ENCODE results near the gene HIGD2B. TPM values are rescaled to one million over a fixed set of nuclear protein-coding genes. Genes with fewer than 3 reads are reported as not detected.
"Not testable (repeated sequence)": the region's sequence is repeated elsewhere in the genome, so short reads cannot be mapped to it uniquely, and the experiment has no call there.

The HIGD2B gene, protein sequence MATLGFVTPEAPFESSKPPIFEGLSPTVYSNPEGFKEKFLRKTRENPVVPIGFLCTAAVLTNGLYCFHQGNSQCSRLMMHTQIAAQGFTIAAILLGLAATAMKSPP
- total RNA-seq (not detected), polyA plus RNA-seq (not detected)

DNA sequence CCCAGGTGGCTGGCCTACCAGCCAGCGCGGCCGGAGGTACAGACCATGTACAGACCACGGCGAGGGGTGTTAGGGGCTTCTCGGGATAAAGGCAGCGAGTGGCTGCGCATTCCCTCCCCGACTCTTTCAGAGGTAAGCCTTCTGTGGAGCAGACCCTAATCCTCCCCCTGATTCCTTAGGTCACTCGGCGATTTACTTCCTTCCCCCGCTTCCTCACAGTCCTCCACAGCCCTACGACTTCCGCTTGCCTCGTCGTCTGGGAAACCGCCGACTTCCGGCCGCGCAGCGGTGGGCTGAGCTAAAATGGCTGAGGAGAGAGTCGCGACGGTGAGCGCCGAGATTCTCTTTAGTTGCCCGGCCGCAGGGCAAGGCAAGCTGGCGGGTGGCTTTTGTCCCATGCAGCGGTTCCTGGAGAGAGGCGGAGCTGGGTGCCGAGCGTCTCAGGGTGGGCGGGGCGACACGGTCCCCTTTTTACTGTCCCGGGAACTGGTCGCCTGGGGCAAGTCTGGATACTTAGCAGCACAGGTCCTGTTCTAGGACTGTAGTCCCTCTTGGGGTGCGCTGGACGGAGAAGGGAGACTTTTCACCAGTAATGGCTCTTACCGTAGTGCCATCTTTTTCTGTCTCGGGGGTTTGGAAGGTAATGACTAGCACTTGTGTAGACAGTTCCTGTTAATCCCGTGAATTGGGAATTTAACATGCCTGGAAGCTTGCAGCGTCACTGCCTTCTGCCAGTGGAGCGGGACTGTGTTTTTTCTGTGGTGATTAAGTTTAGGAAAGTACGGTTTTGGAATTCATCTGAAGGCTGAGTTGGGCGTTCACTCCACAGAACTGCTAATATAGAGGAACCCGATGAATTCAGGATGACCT is at the start of gene HIGD2B, which contains the start of gene BBS4:
Gene HIGD2B, minus strand, starts transcription at position 258 of the 870 bp plus-strand sequence. CDS start 9,808 bp downstream, outside the sequence.
Gene BBS4, plus strand, starts transcription at position 283 of the 870 bp plus-strand sequence. Its CDS starts 21 bp downstream, at position 304.
- H3K4me1 ChIP-seq (ENCODE audit: insufficient read depth) = no peaks in the 10 kb centered on the region
- peak within 1 kb of the TSS; percentile 50 for H3K4me3 ChIP-seq (ENCODE audit: low read depth, low read length)
- H3K36me3 ChIP-seq (ENCODE audit: insufficient read depth) = no peaks in the 10 kb centered on the region
- DNase-seq (ENCODE audit: extremely low spot score) = peak; percentile 85
- H3K27ac ChIP-seq (ENCODE audit: low read depth) = peak within 1 kb of the TSS; percentile 88
- under 1% methylated on average over 49 of the region's 49 CpGs for whole genome bisulfite sequencing

DNA sequence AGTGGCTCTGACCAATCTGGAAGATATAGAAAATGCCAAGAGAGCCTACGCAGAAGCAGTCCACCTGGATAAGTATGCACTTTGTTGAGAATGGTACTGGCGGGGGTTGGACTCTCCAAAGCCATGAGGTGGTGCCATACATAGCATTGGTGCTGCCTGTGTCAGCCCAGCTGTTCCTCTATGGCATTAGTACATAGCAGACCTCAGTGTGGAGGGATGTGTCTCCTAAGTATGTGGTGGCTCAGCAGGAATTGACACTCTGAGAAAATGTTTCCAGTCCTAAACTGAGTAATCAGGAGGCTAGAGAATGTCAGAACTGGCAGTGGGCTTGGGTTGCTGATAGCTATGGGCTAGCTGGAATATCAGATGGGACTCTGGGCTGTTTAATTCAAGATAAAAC is 49.1 kb upstream of the HIGD2B start:
- Histone ChIP-seq H3K4me1 (ENCODE audit: insufficient read depth) (no peaks in the 10 kb centered on the region), H3K27ac (ENCODE audit: low read depth) (no peak overlapping the region), H3K4me3 (ENCODE audit: low read depth, low read length) (no peak overlapping the region), H3K36me3 (ENCODE audit: insufficient read depth) (peaks cover 3% of the 10 kb centered on the region)
- 98% methylated on average over 2 of the region's 2 CpGs for WGBS
- no peak for DNase-seq (ENCODE audit: extremely low spot score)

DNA sequence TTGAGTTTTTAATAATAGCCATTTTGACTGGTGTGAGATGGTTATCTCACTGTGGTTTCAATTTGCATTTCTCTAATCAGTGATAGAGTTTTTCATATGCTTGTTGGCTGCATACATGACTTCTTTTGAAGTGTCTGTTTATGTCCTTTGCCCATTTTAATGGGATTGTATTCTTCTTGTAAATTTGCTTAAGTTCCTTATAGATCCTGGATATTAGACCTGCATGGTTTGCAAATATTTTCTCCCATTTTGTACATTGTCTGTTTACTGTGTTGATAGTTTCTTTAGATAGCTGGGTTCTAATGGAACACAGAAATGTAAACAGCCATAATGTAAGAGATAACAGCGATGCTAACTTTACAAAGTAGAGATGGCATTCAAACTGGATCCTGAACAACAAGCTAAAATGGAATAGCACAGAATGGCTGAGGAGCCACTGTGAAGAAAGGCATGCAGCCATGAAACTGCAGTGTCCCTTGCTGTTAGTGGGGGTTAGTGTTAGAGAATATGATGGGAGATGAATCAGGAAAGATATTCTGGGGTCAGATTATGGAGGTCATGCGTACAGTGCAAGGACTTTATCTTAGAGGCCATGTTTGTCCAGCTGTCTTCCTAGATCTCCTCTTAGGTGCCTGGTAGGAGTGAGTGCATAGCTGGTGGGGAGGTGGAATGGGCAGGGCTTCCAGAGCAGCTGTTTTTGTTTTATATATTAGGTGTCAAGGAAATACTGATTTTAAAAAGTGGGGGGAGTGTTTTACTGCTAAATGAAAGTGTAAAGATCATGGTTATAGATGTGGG is 48.2 kb upstream of the HIGD2B start:
- DNase-seq (ENCODE audit: extremely low spot score) = no peak
- peaks cover 3% of the 10 kb centered on the region for H3K36me3 ChIP-seq (ENCODE audit: insufficient read depth)
- H3K4me3 ChIP-seq (ENCODE audit: low read depth, low read length) = no peak overlapping the region
- no peak overlapping the region for H3K27ac ChIP-seq (ENCODE audit: low read depth)
- no peaks in the 10 kb centered on the region for H3K4me1 ChIP-seq (ENCODE audit: insufficient read depth)
- WGBS = 69% methylated on average over 2 of the region's 2 CpGs

DNA sequence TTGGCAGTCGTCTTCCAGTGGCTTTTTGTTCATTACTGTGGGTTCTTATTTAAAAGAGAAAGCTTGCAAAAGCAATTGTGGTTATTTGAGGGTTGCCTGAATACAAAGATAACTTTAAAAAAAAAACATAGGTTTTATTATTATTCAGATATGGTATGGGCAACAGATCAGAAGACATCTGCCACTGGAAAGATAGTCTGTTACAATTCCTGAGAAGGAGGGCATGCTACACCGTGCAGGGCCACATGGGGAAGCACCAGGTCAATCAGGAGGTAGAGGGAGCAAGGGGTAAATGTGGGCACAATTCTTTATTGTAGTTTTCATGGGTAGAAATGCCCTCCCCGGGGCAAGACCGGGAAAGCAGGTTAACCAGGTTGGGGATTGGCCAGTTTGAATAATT is 46.5 kb upstream of the HIGD2B start:
- DNase-seq (ENCODE audit: extremely low spot score) = no peak
- 92% methylated on average over 4 of the region's 4 CpGs for WGBS
- Histone ChIP-seq H3K36me3 (ENCODE audit: insufficient read depth) (peaks cover 3% of the 10 kb centered on the region), H3K4me3 (ENCODE audit: low read depth, low read length) (no peak overlapping the region), H3K27ac (ENCODE audit: low read depth) (no peak overlapping the region), H3K4me1 (ENCODE audit: insufficient read depth) (no peaks in the 10 kb centered on the region)

DNA sequence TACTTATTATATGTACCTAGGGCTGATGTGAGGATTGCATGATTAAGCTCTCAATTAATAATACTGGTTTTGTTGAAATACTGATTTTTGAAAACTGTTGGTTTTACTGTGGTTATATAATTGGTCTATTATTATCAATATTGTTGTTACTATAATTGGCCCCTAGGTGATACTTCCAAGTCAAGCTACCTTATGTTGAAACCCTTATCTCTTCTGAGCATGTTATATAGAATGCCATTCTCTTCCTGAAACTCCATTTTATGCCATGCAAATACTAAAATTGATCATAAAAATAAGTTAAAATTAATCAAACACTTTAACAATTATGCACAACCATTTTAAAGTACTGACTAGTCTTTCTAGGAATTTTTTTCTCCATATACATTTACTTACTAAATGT is 46.1 kb upstream of the HIGD2B start:
- Histone ChIP-seq H3K27ac (ENCODE audit: low read depth) (no peak overlapping the region), H3K4me3 (ENCODE audit: low read depth, low read length) (no peak overlapping the region), H3K4me1 (ENCODE audit: insufficient read depth) (no peaks in the 10 kb centered on the region), H3K36me3 (ENCODE audit: insufficient read depth) (peaks cover 3% of the 10 kb centered on the region)
- DNase-seq (ENCODE audit: extremely low spot score) = no peak

DNA sequence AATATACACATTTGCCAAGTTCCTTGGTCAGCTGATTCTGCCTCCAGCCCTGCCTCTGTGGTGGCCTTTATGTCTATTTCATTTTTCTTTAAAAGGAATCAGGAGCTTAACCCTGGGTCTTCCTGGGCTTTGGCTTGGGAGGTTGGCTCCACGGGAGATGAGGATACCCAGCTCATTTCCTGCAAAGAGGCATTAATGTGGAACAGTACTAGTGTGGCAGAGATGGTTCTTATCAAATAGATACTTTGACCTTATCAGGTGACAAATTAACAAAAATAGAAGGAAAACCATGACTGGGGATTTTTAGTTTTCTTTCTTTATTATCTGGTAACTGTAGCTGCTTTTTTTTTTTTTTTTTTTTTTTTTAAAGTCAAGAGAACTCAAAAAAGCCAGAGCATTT is 42.8 kb upstream of the HIGD2B start:
- H3K4me3 ChIP-seq (ENCODE audit: low read depth, low read length) = no peak overlapping the region
- H3K36me3 ChIP-seq (ENCODE audit: insufficient read depth) = no peaks in the 10 kb centered on the region
- no peak overlapping the region for H3K27ac ChIP-seq (ENCODE audit: low read depth)
- H3K4me1 ChIP-seq (ENCODE audit: insufficient read depth) = no peaks in the 10 kb centered on the region
- WGBS = 96% methylated on average over 1 of the region's 1 CpG
- DNase-seq (ENCODE audit: extremely low spot score) = no peak

DNA sequence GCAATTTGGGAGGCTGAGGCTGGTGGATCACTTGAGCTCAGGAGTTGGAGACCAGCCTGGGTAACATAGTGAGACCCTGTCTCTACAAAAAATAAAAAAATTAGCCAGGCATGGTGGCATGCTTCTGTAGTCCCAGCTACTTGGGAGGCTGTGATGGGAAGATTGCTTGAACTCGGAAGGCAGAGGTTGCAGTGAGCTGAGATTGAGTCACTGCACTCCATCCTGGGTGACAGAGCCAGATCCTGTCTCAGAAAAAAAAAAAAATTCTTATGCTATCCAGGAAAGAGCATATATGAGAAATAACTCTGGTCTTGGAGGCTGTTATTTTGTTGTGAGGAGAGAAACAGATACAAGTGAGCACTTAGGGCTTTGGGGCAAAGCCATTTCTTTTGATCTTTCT is 42.3 kb upstream of the HIGD2B start:
- WGBS = 73% methylated on average over 1 of the region's 1 CpG
- H3K36me3 ChIP-seq (ENCODE audit: insufficient read depth) = not testable (repeated sequence)

DNA sequence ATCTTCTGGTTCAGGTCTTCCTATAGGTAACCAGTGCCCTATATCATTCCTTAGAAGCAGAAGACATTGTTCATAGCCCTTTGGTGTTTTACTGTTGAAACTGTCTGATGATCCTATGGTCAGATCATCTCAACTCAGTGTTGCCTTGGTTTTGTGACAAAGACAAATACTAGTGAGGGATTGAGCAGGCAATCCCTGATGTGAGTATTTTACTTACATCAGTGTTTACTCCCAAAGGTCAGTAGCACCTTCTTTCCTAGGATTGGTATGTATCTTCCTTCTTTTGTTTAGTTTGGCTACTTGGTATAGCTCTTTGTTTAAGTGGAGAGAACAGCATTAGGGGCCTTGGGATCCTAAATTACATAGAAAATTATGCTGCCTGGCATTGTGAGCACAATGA is 41.2 kb upstream of the HIGD2B start:
- Histone ChIP-seq H3K4me3 (ENCODE audit: low read depth, low read length) (no peak overlapping the region), H3K4me1 (ENCODE audit: insufficient read depth) (no peaks in the 10 kb centered on the region), H3K27ac (ENCODE audit: low read depth) (no peak overlapping the region), H3K36me3 (ENCODE audit: insufficient read depth) (no peaks in the 10 kb centered on the region)
- no peak for DNase-seq (ENCODE audit: extremely low spot score)

More for the DNA sequence above, 42.3 kb upstream of the HIGD2B start:
- not testable (repeated sequence) for H3K27ac ChIP-seq (ENCODE audit: low read depth); H3K4me3 ChIP-seq (ENCODE audit: low read depth, low read length); H3K4me1 ChIP-seq (ENCODE audit: insufficient read depth); DNase-seq (ENCODE audit: extremely low spot score)

DNA sequence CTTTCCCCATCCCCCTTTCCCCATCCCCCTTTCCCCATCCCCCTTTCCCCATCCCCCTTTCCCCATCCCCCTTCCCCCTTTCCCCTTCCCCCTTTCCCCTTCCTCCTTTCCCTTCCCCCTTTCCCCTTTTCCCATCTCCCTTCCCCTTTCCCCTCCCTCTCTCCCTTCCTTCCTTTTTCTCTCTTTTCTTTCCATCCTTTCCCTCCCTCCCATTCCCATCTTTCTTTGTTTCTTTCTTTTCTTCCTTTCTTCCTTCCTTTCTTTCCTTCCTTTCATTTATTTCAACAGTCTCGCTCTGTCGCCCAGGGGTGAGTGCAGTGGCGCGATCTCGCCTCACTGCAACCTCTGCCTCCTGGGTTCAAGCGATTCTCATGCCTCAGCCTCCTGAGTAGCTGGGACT is 39.9 kb upstream of the HIGD2B start:
- not testable (repeated sequence) for H3K4me3 ChIP-seq (ENCODE audit: low read depth, low read length); H3K4me1 ChIP-seq (ENCODE audit: insufficient read depth); H3K27ac ChIP-seq (ENCODE audit: low read depth); DNase-seq (ENCODE audit: extremely low spot score); H3K36me3 ChIP-seq (ENCODE audit: insufficient read depth)
- 99% methylated on average over 6 of the region's 6 CpGs for WGBS

DNA sequence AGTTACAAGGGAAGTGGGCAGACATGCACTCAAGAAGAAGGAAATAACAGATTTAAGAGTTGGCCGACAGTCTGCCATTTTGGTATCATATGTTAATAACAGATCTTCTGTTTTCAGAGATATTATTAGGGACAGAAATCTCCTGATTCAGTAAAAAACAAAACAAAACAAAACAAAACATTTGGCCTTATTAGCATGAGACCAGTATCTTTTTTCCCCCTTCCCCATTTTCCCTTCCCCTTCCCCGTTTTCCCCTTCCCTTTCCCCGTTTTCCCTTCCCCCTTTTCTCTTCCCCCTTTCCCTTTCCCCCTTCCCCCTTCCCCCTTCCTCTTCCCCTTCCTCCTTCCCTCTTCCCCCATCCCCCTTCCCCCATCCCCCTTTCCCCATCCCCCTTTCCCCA is 39.5 kb upstream of the HIGD2B start:
- DNase-seq (ENCODE audit: extremely low spot score) = no peak
- H3K36me3 ChIP-seq (ENCODE audit: insufficient read depth) = no peaks in the 10 kb centered on the region
- whole genome bisulfite sequencing = 91% methylated on average over 3 of the region's 3 CpGs
- H3K27ac ChIP-seq (ENCODE audit: low read depth) = no peak overlapping the region
- no peak overlapping the region for H3K4me3 ChIP-seq (ENCODE audit: low read depth, low read length)
- H3K4me1 ChIP-seq (ENCODE audit: insufficient read depth) = no peaks in the 10 kb centered on the region

DNA sequence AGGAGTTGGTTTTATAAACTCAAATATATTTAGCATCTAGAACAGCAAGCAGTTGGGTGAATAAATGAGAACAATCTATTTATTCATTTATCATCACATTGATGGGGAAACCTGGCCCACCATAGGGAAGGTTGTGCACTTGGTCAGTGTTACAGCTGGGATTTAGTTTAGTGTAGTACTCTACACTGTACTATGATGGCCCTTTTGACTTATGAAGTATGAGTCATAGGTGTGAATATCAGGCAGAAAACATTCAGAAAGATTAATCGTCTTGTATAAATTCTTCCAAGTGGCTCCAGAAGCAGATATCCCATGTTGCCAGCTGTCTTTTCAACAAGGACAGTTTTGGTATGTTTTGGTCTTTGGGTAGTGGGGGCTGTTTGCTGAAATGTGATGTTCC is 38.0 kb upstream of the HIGD2B start:
- Histone ChIP-seq H3K36me3 (ENCODE audit: insufficient read depth) (no peaks in the 10 kb centered on the region), H3K27ac (ENCODE audit: low read depth) (no peak overlapping the region), H3K4me1 (ENCODE audit: insufficient read depth) (no peaks in the 10 kb centered on the region), H3K4me3 (ENCODE audit: low read depth, low read length) (no peak overlapping the region)
- DNase-seq (ENCODE audit: extremely low spot score) = no peak
- 86% methylated on average over 1 of the region's 1 CpG for WGBS

DNA sequence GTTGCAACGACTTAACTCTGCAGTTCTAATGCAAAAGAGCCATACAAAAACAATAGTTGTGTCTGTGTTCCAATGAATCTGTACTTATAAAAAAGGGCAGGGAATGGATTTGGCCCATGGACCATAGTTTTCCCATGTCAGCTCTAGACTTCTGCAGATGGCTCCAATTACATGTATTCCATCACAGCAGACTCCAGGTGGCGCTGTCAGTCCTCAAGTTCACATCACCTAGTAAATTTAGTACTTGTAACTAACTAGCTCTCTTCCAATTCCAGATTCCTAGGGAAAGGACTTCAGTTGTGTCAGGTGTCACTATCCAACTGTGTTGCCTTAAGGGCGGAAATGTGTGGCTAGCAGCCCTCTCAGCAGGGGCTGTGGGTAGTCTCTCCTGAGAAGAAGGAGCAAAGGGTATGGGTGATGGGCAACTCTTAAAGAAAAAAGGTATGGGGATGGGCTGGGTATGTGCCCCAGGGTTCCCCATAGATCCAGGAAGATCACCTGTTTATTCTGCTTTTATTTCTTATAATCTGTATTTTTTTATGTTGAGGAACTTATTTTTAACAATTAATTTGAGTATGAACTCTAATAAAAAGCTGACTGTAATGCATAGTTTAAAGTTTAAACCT is 36.2 kb upstream of the HIGD2B start:
- no peak overlapping the region for H3K4me3 ChIP-seq (ENCODE audit: low read depth, low read length)
- 37% methylated on average over 3 of the region's 3 CpGs for WGBS

DNA sequence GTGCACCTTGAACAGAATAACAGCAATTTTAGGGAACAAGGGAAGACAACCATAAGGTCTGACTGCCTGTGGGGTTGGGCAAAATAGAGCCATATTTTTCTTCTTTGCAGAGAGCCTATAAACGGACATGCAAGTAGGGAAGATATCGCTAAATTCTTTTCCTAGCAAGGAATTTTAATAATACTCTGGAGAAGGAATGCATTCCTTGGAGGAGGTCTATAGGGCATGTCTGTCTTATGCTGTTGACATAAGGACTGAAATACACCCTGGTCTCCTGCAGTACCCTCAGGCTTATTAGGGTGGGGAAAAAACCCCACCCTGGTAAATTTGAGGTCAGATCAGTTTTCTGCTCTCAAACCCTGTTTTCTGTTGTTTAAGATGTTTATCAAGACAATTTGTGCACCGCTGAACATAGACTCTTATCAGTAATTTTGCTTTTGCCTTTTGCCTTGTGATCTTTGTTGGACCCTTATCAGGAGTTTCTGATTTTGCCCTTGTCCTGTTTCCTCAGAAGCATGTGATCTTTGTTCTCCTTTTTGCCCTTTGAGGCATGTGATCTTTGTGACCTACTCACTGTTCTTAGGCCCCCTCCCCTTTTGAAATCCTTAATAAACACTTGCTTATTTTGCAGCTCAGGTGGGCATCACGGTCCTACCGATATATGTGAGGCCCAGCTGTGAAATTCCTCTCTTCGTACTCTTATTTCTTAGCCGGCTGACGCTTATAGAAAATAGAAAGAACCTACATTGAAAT is 22.7 kb upstream of the HIGD2B start:
- not testable (repeated sequence) for H3K36me3 ChIP-seq (ENCODE audit: insufficient read depth); H3K4me1 ChIP-seq (ENCODE audit: insufficient read depth); H3K4me3 ChIP-seq (ENCODE audit: low read depth, low read length); H3K27ac ChIP-seq (ENCODE audit: low read depth); DNase-seq (ENCODE audit: extremely low spot score)
- 79% methylated on average over 8 of the region's 8 CpGs for WGBS

More for the DNA sequence above, 36.2 kb upstream of the HIGD2B start:
- Histone ChIP-seq H3K4me1 (ENCODE audit: insufficient read depth) (no peaks in the 10 kb centered on the region), H3K27ac (ENCODE audit: low read depth) (no peak overlapping the region), H3K36me3 (ENCODE audit: insufficient read depth) (peaks cover 2% of the 10 kb centered on the region)
- no peak for DNase-seq (ENCODE audit: extremely low spot score)
